Smooth muscle cell (in vitro differentiated cells): Measurements from ENCODE around the gene DCDC2C. TPM values are rescaled to one million over a fixed set of nuclear protein-coding genes. Genes with fewer than 3 reads are reported as not detected.

Experiments
- polyA plus RNA-seq: library from polyadenylated mRNA; unstranded; fragments of >200 nt; fragmentation: Nextera tagmentation; extraction: Ambion mirVana; gene quantifications from 2 replicates; pipeline ENCODE4 v1.2.1, GENCODE V29; 2016
- total RNA-seq: library from RNA; depleted of rRNA; stranded (reverse); fragments of >200 nt; gene quantifications from 2 replicates; pipeline ENCODE4 v1.2.3, GENCODE V29; 2014

Gene DCDC2C
- total and polyA plus RNA-seq, 2 experiments from 2014 or later, result not detected

Other genes with a start within 250 kb of the DCDC2C start
- gene ADI1, start 184.0 kb upstream of the DCDC2C start, total RNA-seq, result 19.0 and 27.3 TPM in 2 replicates
- 30.9 and 35.0 TPM in 2 replicates for gene ADI1, start 184.0 kb upstream of the DCDC2C start, polyA plus RNA-seq
- gene RNASEH1, start 145.2 kb upstream of the DCDC2C start, total RNA-seq, result 18.3 and 22.0 TPM in 2 replicates
- gene RNASEH1, start 145.2 kb upstream of the DCDC2C start, polyA plus RNA-seq, result 32.7 and 39.2 TPM in 2 replicates
- gene RPS7, start 128.3 kb upstream of the DCDC2C start, total RNA-seq, result 2,961 and 3,073 TPM in 2 replicates
- 458 and 471 TPM in 2 replicates for gene RPS7, start 128.3 kb upstream of the DCDC2C start, polyA plus RNA-seq
- gene COLEC11, start 108.5 kb upstream of the DCDC2C start, total RNA-seq, result 18.1 and 24.9 TPM in 2 replicates
- 24.0 and 30.8 TPM in 2 replicates for gene COLEC11, start 108.5 kb upstream of the DCDC2C start, polyA plus RNA-seq
- not detected in 2 replicates for gene ALLC, start 45.4 kb upstream of the DCDC2C start, total RNA-seq
- not detected in 2 replicates for gene ALLC, start 45.4 kb upstream of the DCDC2C start, polyA plus RNA-seq